Measurements from ENCODE around the gene SLC39A1. TPM values are rescaled to one million over a fixed set of nuclear protein-coding genes. Genes with fewer than 3 reads are reported as not detected.

The SLC39A1 gene
- total and polyA plus RNA-seq, 2 of the 8 experiments (the other 6 are each of a cell fraction or from before 2014, with no cell fraction given), result 238 to 337 TPM

DNA sequence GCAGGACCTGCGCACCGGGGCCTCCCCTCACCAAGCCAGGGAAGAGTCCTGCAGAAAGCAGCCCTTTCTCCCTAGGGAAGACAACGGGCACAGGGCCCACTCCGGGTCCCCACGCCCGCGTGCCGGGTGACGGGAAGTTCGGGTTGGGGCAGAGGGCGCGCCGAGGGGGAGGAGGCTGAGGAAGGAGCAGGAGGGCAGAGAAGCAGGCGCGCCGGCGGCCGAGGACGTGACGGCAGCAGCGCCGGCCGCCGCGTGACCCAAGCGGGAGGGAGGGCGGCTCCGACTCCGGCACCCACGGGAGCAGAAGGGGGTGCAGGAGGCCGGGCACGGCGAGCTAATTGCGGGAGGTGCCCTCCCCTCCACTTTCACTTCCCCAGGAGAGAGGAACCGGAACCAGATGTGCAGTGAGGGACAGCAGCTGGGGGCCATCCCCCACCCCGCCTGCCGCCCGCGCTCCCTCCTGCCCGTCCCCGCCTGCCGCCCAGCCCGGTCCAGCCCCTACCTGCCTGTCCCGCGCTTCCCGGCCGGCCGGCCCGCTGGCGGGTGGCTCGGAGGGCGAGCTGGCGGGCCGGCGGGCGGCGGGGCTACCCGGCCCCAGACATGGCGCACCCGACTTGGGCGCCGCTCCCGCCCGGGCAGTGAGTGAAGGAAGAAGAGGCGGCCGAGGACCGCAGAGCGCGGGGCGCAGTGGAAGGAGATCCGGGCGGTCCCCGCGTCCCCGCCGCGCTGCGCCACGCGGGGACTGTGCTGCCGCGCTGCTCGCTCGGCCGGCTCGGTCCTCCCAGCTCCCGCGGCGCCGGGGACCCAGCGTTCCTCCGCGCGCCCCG is 17.3 kb downstream of the SLC39A1 start:
- peak overlapping the region; percentile 79 to 87 (median 80) for H3K4me3 ChIP-seq (ENCODE audit: extremely low read depth in 1 of 4, insufficient read depth in 2 of 4, low read depth in 3 of 4, low read length in 4 of 4)
- peak overlapping the region; percentile 60 for H4K8ac ChIP-seq (ENCODE audit: extremely low read depth, insufficient read depth, low read length)
- no peak for FAIRE-seq
- H3K9ac ChIP-seq (replicated peaks in 1 of 4; ENCODE audit: extremely low read depth in 1 of 4, low read depth in 3 of 4, low read length in 3 of 4), result peak overlapping the region; percentile 53 to 98 (median 72)
- H3K4ac ChIP-seq (replicated peaks; ENCODE audit: insufficient read length, low read depth, low read length), result no peak overlapping the region
- H3K4me2 ChIP-seq (ENCODE audit: insufficient read depth in 1 of 2, low read depth in 2 of 2, low read length in 2 of 2), result peak overlapping the region; percentile 69 to 89
- ChIA-PET POLR2A (ENCODE audit: partially characterized antibody) (interaction anchor here (0.9 to 11.4 kb wide), 19 partner anchors 8 to 149 kb away, joined by 3 to 75 read pairs (median 9); partner anchors contain the start of genes CREB3L4, CRTC2, GATAD2B and JTB), CTCF (ENCODE audit: partially characterized antibody) (interaction anchor here (0.8 to 4.2 kb wide), 20 partner anchors 8 to 186 kb away, joined by 3 to 31 read pairs (median 4); partner anchors contain the start of genes CREB3L4, CRTC2 and RAB13)
- H3K23me2 ChIP-seq (ENCODE audit: low read depth, low read length), result peaks cover 6% of the 10 kb centered on the region; the same call in 1 of the 2 replicates
- no peak overlapping the region; the same call in 1 of the 2 replicates for H2AFZ ChIP-seq (ENCODE audit: low read length)
- H4K5ac ChIP-seq (ENCODE audit: insufficient read length, low read depth, low read length), result peak overlapping the region; percentile 31
- H3K27ac ChIP-seq (ENCODE audit: low read depth, low read length), result peak overlapping the region; percentile 55; the same call in 1 of the 2 replicates
- H3K14ac ChIP-seq (ENCODE audit: insufficient read length), result no peak overlapping the region
- DNase-seq (ENCODE audit: low read depth in 1 of 2, low spot score in 2 of 2), result peak in 1 of 2 experiments; percentile 77
- H3K79me1 ChIP-seq (ENCODE audit: low read depth, low read length), result no peaks in the 10 kb centered on the region
- H3K9me3 ChIP-seq (ENCODE audit: insufficient read depth in 2 of 2, low read depth in 1 of 2, low read length in 1 of 2), result no peaks in the 10 kb centered on the region
- peak overlapping the region; percentile 78 for H3K18ac ChIP-seq (ENCODE audit: extremely low read depth, low read length)
- peaks cover 0 to 18% of the 10 kb centered on the region in 2 experiments; a peak in 2 of 4 replicates for H3K79me2 ChIP-seq (ENCODE audit: control insufficient read depth in 1 of 2, insufficient read depth in 2 of 2, low read length in 2 of 2)
- no peak overlapping the region for H2BK12ac ChIP-seq (ENCODE audit: low read depth, low read length)
- H2BK15ac ChIP-seq (ENCODE audit: low read length), result no peak overlapping the region
- no peak overlapping the region for H2BK20ac ChIP-seq (ENCODE audit: low read length)
- 2% methylated on average over 33 of the region's 95 CpGs; no CpG with 5 or more reads in 1 of the 2 experiments for WGBS, 2 experiments (ENCODE audit: extremely low coverage in 1 of 2, insufficient coverage in 1 of 2, insufficient read length in 1 of 2, insufficient replicate concordance in 2 of 2, low coverage in 1 of 2, low lambda C conversion rate in 2 of 2, missing lambda C conversion rate in 1 of 2)
- H2BK5ac ChIP-seq (ENCODE audit: low read depth, low read length), result peak overlapping the region; percentile 4; the same call in 1 of the 2 replicates
- H3K56ac ChIP-seq (replicated peaks; ENCODE audit: insufficient read length, low read depth, low read length), result no peak overlapping the region
- no peak overlapping the region for H2BK120ac ChIP-seq (replicated peaks; ENCODE audit: low read depth, low read length)
- H3K4me1 ChIP-seq (replicated peaks in 1 of 4; ENCODE audit: control insufficient read depth in 3 of 4, insufficient read depth in 4 of 4, low read length in 3 of 4), result peaks cover 0 to 5% (median 2%) of the 10 kb centered on the region in 4 experiments; a peak in 2 of 7 replicates
- peaks cover 4 to 24% (median 17%) of the 10 kb centered on the region in 4 experiments; a peak in 6 of 8 replicates for H3K36me3 ChIP-seq (ENCODE audit: control insufficient read depth in 2 of 4, insufficient read depth in 4 of 4, low read length in 3 of 4)
- H2AK5ac ChIP-seq (ENCODE audit: low read depth, low read length), result no peak overlapping the region
- H3K27me3 ChIP-seq (replicated peaks in 1 of 4; ENCODE audit: control insufficient read depth in 3 of 4, extremely low read depth in 1 of 4, insufficient read depth in 3 of 4, low read length in 3 of 4), result no peaks in the 10 kb centered on the region
- H3K23ac ChIP-seq (ENCODE audit: insufficient read length), result no peak overlapping the region
- H4K20me1 ChIP-seq (replicated peaks in 1 of 2; ENCODE audit: control insufficient read depth in 1 of 2, insufficient read depth in 2 of 2, low read length in 2 of 2), result peaks cover 2 to 3% of the 10 kb centered on the region in 2 experiments
- peak overlapping the region; percentile 39 for H4K91ac ChIP-seq (replicated peaks; ENCODE audit: insufficient read length, low read length)
- peak; percentile 16; the same call in 1 of the 2 replicates for TF ChIP-seq YY1 (IDR thresholded peaks at IDR 0.05; ENCODE audit: low read depth, low read length)
- peak in 1 of 2 experiments; percentile 63; a peak in 2 of 3 replicates for TF ChIP-seq POLR2A (IDR thresholded peaks at IDR 0.05; ENCODE audit: control extremely low read depth in 1 of 2, low read depth in 2 of 2, low read length in 2 of 2)
- peak; percentile 56; the same call in 1 of the 2 replicates for TF ChIP-seq RBBP5 (IDR thresholded peaks at IDR 0.05; ENCODE audit: borderline replicate concordance, low read depth, low read length)
- peak in 1 of 2 experiments; percentile 15; a peak in 2 of 4 replicates for TF ChIP-seq SIN3A (conservative IDR thresholded peaks at IDR 0.05 in 1 of 2, IDR thresholded peaks at IDR 0.05 in 1 of 2; ENCODE audit: low read depth in 1 of 2, low read length in 2 of 2)
- peak; percentile 52; the same call in 1 of the 2 replicates for TF ChIP-seq CREB1 (IDR thresholded peaks at IDR 0.05)
- TF ChIP-seq EP300 (IDR thresholded peaks at IDR 0.05; ENCODE audit: borderline replicate concordance in 1 of 2, low read depth in 2 of 2, low read length in 2 of 2), result no peak
- TF ChIP-seq, protein P1, sequence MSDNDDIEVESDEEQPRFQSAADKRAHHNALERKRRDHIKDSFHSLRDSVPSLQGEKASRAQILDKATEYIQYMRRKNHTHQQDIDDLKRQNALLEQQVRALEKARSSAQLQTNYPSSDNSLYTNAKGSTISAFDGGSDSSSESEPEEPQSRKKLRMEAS (IDR thresholded peaks at IDR 0.05), result peak; percentile 45; the same call in 1 of the 2 replicates
- no peak for TF ChIP-seq SP2 (IDR thresholded peaks at IDR 0.05; ENCODE audit: low read length)
- no peak for TF ChIP-seq SRF (IDR thresholded peaks at IDR 0.05; ENCODE audit: low read depth, low read length)
- peak; percentile 5 for TF ChIP-seq SAP30 (IDR thresholded peaks at IDR 0.05; ENCODE audit: insufficient read depth, insufficient replicate concordance, low read length)
